Neural crest cell (in vitro differentiated cells): ENCODE results near the gene ZNF438. TPM values are rescaled to one million over a fixed set of nuclear protein-coding genes. Genes with fewer than 3 reads are reported as not detected.

Experiments
- DNase-seq: peaks from one replicate; pipeline ENCODE4 v3.0.0; 2021; ENCODE audit warnings: low read depth, mixed read lengths, low spot score
- H3K27ac Mint-ChIP-seq: one replicate; pipeline ENCODE4 v1.8.0; 2021; ENCODE audit warnings: mild to moderate bottlenecking, mixed read lengths; ENCODE audit not compliant: unreplicated experiment
- H3K27me3 Mint-ChIP-seq: 2 replicates; pipeline ENCODE4 v1.8.0; 2021; ENCODE audit warnings: low read depth, mild to moderate bottlenecking, mixed read lengths
- H3K36me3 Mint-ChIP-seq: 2 replicates; pipeline ENCODE4 v1.8.0; 2021; ENCODE audit warnings: low read depth, mild to moderate bottlenecking, mixed read lengths
- H3K4me1 Mint-ChIP-seq: 2 replicates; pipeline ENCODE4 v1.8.0; 2021; ENCODE audit warnings: mixed read lengths
- H3K4me3 Mint-ChIP-seq: one replicate; pipeline ENCODE4 v1.8.0; 2021; ENCODE audit warnings: mild to moderate bottlenecking, mixed read lengths
- H3K9me3 Mint-ChIP-seq: 2 replicates; pipeline ENCODE4 v1.8.0; 2021; ENCODE audit warnings: mixed read lengths
- total RNA-seq: library from RNA; stranded (reverse); gene quantifications from 2 replicates; pipeline ENCODE4 v1.2.1, GENCODE V29; 2021
- TF ChIP-seq, protein P1 (sequence below): fragments of 200-600 bp; sonication (generic); conservative IDR thresholded peaks from 2 replicates; pipeline ENCODE4 v1.5.0; 2021; ENCODE audit warnings: antibody characterized with exemption, mild to moderate bottlenecking

Gene ZNF438
- total RNA-seq, 1 donor from 2014 or later = 3.5 TPM

- H3K4me3 Mint-ChIP-seq = no peak overlapping the region
Measured at GRCh38 chr10:30840395-30841050, 191.1 kb downstream of the ZNF438 start.

DNA sequence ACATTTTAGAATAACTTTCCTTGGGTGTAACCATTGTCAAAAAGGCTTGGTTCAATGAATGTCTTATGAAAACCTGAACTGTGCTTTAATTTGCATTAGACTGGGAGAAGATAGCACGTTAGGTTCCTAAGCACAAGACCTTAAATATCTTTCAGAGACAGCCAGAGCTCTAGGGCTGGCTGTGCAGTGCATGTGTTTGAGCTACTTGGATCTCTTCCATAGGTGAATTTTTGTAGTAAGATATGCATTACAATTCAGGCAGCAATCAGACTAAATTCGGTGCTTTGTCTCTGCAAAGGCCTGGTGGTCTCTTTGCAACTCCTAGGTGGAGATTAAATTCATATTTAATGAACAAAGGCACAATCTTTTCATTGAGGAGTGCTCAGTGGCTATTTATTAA lies 192.0 kb downstream of the ZNF438 start:
- Mint-ChIP-seq H3K4me1 (peaks cover 5% of the 10 kb centered on the region), H3K36me3 (no peaks in the 10 kb centered on the region), H3K9me3 (peaks cover 8% of the 10 kb centered on the region), H3K4me3 (no peak overlapping the region), H3K27ac (no peak overlapping the region), H3K27me3 (no peaks in the 10 kb centered on the region)
- TF ChIP-seq, protein P1, sequence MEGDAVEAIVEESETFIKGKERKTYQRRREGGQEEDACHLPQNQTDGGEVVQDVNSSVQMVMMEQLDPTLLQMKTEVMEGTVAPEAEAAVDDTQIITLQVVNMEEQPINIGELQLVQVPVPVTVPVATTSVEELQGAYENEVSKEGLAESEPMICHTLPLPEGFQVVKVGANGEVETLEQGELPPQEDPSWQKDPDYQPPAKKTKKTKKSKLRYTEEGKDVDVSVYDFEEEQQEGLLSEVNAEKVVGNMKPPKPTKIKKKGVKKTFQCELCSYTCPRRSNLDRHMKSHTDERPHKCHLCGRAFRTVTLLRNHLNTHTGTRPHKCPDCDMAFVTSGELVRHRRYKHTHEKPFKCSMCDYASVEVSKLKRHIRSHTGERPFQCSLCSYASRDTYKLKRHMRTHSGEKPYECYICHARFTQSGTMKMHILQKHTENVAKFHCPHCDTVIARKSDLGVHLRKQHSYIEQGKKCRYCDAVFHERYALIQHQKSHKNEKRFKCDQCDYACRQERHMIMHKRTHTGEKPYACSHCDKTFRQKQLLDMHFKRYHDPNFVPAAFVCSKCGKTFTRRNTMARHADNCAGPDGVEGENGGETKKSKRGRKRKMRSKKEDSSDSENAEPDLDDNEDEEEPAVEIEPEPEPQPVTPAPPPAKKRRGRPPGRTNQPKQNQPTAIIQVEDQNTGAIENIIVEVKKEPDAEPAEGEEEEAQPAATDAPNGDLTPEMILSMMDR = no peak
- no peak for DNase-seq

More at GRCh38 chr10:30840395-30841050, 191.1 kb downstream of the ZNF438 start:
- no peak for DNase-seq
- Mint-ChIP-seq H3K36me3 (no peaks in the 10 kb centered on the region), H3K27me3 (no peaks in the 10 kb centered on the region), H3K27ac (no peak overlapping the region), H3K9me3 (peaks cover 8% of the 10 kb centered on the region), H3K4me1 (peaks cover 5% of the 10 kb centered on the region)
- TF ChIP-seq, protein P1 = no peak

GRCh38 chr10:30836406-30836805 lies 195.3 kb downstream of the ZNF438 start:
- H3K27ac Mint-ChIP-seq = no peak overlapping the region
- no peaks in the 10 kb centered on the region for H3K36me3 Mint-ChIP-seq
- peaks cover 17% of the 10 kb centered on the region for H3K4me1 Mint-ChIP-seq
- TF ChIP-seq, protein P1 = no peak
- DNase-seq = no peak
- no peak overlapping the region for H3K4me3 Mint-ChIP-seq
- H3K27me3 Mint-ChIP-seq = no peaks in the 10 kb centered on the region
- H3K9me3 Mint-ChIP-seq = peaks cover 8% of the 10 kb centered on the region

GRCh38 chr10:30835146-30835545 lies 196.5 kb downstream of the ZNF438 start:
- no peak overlapping the region for H3K27ac Mint-ChIP-seq
- DNase-seq = no peak
- H3K4me3 Mint-ChIP-seq = no peak overlapping the region
- no peaks in the 10 kb centered on the region for H3K27me3 Mint-ChIP-seq
- peaks cover 8% of the 10 kb centered on the region for H3K9me3 Mint-ChIP-seq
- TF ChIP-seq, protein P1 = no peak
- peaks cover 16% of the 10 kb centered on the region for H3K4me1 Mint-ChIP-seq
- H3K36me3 Mint-ChIP-seq = no peaks in the 10 kb centered on the region

- Mint-ChIP-seq H3K4me3 (no peak overlapping the region), H3K4me1 (peaks cover 16% of the 10 kb centered on the region), H3K27ac (no peak overlapping the region), H3K36me3 (no peaks in the 10 kb centered on the region), H3K9me3 (peaks cover 8% of the 10 kb centered on the region), H3K27me3 (no peaks in the 10 kb centered on the region)
- TF ChIP-seq, protein P1 = no peak
- no peak for DNase-seq
Measured at GRCh38 chr10:30834651-30835050, 197.0 kb downstream of the ZNF438 start.
